ENCODE results near the gene PRXL2B.

The PRXL2B gene

GRCh38 chr1:2587860-2588571 lies 1.4 kb downstream of the PRXL2B start:
- TF ChIP-seq CTCF (IDR thresholded peaks at IDR 0.05; ENCODE audit: borderline replicate concordance, control extremely low read depth, extremely low read depth, insufficient read depth, missing control alignments) = no peak
- in situ Hi-C loops (cut with MboI; ENCODE audit: low sequenced_read_pairs, unreplicated experiment) = no loop called here
- DNase-seq (ENCODE audit: low spot score) = no peak

GRCh38 chr1:2588661-2589430 lies 2.3 kb downstream of the PRXL2B start:
- TF ChIP-seq CTCF (IDR thresholded peaks at IDR 0.05; ENCODE audit: borderline replicate concordance, control extremely low read depth, extremely low read depth, insufficient read depth, missing control alignments) = no peak
- DNase-seq (ENCODE audit: low spot score) = no peak
- in situ Hi-C loops (cut with MboI; ENCODE audit: low sequenced_read_pairs, unreplicated experiment) = no loop called here

DNA sequence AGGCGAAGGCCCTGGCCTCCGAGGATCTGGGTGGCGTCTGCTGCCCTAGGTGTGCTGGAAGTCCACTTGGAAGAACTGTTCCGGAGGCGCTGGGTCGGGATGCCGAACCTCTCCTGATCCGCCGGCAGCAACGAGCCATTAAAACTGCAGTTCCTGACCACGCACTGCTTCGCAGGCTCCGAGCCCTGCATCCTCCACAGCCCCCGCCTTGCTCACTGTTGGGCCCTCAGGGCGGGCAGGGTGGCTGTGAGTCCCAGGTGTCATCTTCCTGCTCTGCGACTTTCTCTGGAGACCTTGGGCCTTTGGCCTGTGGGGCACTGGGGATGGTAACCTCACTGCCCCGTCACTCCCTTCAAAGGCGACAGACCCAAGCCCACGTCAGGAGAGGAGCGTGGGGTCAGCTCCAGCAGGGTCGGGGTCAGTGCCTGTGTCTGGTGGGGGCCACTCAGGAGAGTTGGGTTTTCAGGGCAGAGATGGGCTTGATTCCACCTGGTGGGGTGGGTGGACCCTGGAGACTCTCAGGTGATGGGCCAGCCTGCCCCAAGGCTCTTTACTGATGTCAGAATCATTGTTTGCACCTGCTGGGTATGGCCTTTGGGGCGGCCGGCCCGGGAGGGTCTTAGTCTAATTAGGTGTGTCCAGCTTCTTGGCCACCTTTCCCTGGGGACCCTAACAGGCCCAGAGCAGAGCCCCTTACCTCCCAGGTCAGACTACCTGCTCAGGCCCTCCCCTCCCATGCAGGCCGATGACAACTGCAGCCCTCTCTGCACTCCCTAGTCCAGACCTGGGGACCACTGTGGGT lies 3.1 kb downstream of the PRXL2B start:
- no peak for DNase-seq (ENCODE audit: low spot score)
- TF ChIP-seq CTCF (IDR thresholded peaks at IDR 0.05; ENCODE audit: borderline replicate concordance, control extremely low read depth, extremely low read depth, insufficient read depth, missing control alignments) = no peak
- in situ Hi-C loops (cut with MboI; ENCODE audit: low sequenced_read_pairs, unreplicated experiment) = no loop called here

- DNase-seq (ENCODE audit: low spot score) = no peak
- no peak for TF ChIP-seq CTCF (IDR thresholded peaks at IDR 0.05; ENCODE audit: borderline replicate concordance, control extremely low read depth, extremely low read depth, insufficient read depth, missing control alignments)
- in situ Hi-C loops (cut with MboI; ENCODE audit: low sequenced_read_pairs, unreplicated experiment) = no loop called here
These were observed 3.9 kb downstream of the PRXL2B start for GRCh38 chr1:2590233-2591141.

DNA sequence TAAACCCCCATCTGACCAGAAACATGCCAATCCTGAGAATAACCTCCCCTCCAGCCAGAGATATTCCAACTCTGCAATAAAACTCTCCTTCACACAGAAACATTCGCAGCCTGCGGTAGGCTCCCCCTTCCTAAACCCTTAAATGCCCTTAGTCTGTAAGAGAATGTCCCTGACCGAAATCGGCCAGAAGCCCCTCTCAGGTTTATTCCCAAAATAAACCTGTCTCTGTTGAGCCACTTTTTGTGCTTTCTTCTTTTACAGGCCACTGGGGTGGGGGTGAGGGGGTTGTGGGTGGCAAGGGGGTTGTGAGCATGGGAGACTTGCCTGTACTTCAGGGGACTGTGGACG lies 4.6 kb downstream of the PRXL2B start:
- TF ChIP-seq CTCF (IDR thresholded peaks at IDR 0.05; ENCODE audit: borderline replicate concordance, control extremely low read depth, extremely low read depth, insufficient read depth, missing control alignments) = no peak
- no peak for DNase-seq (ENCODE audit: low spot score)
- in situ Hi-C loops (cut with MboI; ENCODE audit: low sequenced_read_pairs, unreplicated experiment) = no loop called here
